BJ (cell line): ENCODE results near the gene DGKB. TPM values are rescaled to one million over a fixed set of nuclear protein-coding genes. Genes with fewer than 3 reads are reported as not detected.

Experiments
- CTCF ChIA-PET: fragments of 350-600 bp; formaldehyde crosslinking; extraction: SDS; loops from one replicate; lab custom pipeline; 2021; ENCODE audit warnings: antibody characterized with exemption, inconsistent platforms; lab: Yijun Ruan, JAX
- POLR2A ChIA-PET: fragments of 300-600 bp; sonication (Branson Sonifier 250); formaldehyde crosslinking; extraction: SDS; loops from one replicate; lab custom pipeline; 2021; ENCODE audit warnings: antibody characterized with exemption; lab: Charles Lee
- DNase-seq: peaks from one replicate; pipeline ENCODE4 v3.0.0-alpha.2; 2011; ENCODE audit warnings: low read depth
- H3K27me3 ChIP-seq: 2 replicates; pipeline ENCODE4 v1.6.0; 2011; ENCODE audit warnings: low read length; ENCODE audit not compliant: control insufficient read depth, insufficient read depth
- H3K36me3 ChIP-seq: 2 replicates; pipeline ENCODE4 v1.5.1; 2011; ENCODE audit warnings: low read length; ENCODE audit not compliant: control insufficient read depth, insufficient read depth
- H3K4me3 ChIP-seq: 2 replicates; pipeline ENCODE4 v1.5.1; 2011; ENCODE audit warnings: low read depth, mild to moderate bottlenecking, control low read depth, low read length
- polyA plus RNA-seq: library from polyadenylated mRNA; depleted of rRNA; stranded (reverse); fragments of >200 nt; gene quantifications from 2 replicates; pipeline ENCODE4 v1.2.3, GENCODE V29; 2011
- TF ChIP-seq, protein P1 (sequence below): IDR thresholded peaks from 2 replicates; pipeline ENCODE4 v1.5.1; 2011; ENCODE audit warnings: low read depth, mild to moderate bottlenecking, control low read depth, inconsistent platforms, low read length, moderate library complexity; ENCODE audit not compliant: insufficient read depth

DGKB gene
- polyA plus RNA-seq, 1 experiment = 0.09 TPM

- ChIA-PET CTCF (no interaction called here), POLR2A (no interaction called here)
- TF ChIP-seq, protein P1, sequence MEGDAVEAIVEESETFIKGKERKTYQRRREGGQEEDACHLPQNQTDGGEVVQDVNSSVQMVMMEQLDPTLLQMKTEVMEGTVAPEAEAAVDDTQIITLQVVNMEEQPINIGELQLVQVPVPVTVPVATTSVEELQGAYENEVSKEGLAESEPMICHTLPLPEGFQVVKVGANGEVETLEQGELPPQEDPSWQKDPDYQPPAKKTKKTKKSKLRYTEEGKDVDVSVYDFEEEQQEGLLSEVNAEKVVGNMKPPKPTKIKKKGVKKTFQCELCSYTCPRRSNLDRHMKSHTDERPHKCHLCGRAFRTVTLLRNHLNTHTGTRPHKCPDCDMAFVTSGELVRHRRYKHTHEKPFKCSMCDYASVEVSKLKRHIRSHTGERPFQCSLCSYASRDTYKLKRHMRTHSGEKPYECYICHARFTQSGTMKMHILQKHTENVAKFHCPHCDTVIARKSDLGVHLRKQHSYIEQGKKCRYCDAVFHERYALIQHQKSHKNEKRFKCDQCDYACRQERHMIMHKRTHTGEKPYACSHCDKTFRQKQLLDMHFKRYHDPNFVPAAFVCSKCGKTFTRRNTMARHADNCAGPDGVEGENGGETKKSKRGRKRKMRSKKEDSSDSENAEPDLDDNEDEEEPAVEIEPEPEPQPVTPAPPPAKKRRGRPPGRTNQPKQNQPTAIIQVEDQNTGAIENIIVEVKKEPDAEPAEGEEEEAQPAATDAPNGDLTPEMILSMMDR = no peak
- Histone ChIP-seq H3K27me3 (no peaks in the 10 kb centered on the region), H3K36me3 (no peaks in the 10 kb centered on the region), H3K4me3 (no peak overlapping the region)
- DNase-seq = no peak
Observed at GRCh38 chr7:14252458-14252857, 650.1 kb downstream of the DGKB start.

GRCh38 chr7:14242175-14242574, 660.4 kb downstream of the DGKB start:
- ChIA-PET CTCF (no interaction called here), POLR2A (no interaction called here)
- H3K4me3 ChIP-seq = no peak overlapping the region
- TF ChIP-seq, protein P1 = no peak
- H3K36me3 ChIP-seq = no peaks in the 10 kb centered on the region
- DNase-seq = no peak
- no peaks in the 10 kb centered on the region for H3K27me3 ChIP-seq

DNA sequence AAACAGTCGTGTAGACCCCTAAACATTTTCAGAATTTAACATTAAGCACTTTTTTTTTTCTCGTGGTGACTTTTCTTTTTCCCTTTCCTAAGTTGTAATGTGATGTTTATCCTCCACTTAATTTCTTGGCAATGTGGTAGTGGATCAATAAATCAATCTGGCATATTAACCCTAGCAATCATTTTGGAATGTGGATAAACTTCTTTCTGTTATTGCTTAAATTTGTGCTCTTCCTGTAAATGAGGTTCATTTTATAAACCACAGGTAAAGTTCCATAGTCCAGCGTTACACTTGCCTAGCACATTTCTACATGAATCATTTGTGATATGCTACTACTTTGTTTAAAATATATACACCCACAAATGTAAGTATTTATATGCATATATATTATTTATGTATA, 665.7 kb downstream of the DGKB start:
- Histone ChIP-seq H3K36me3 (no peaks in the 10 kb centered on the region), H3K4me3 (no peak overlapping the region), H3K27me3 (no peaks in the 10 kb centered on the region)
- TF ChIP-seq, protein P1 = no peak
- ChIA-PET POLR2A (no interaction called here), CTCF (interaction anchor here (0.6 to 0.7 kb wide), 2 partner anchors 10 to 213 kb away, joined by 3 to 6 read pairs; no protein-coding TSS in a partner anchor)
- DNase-seq = no peak

DNA sequence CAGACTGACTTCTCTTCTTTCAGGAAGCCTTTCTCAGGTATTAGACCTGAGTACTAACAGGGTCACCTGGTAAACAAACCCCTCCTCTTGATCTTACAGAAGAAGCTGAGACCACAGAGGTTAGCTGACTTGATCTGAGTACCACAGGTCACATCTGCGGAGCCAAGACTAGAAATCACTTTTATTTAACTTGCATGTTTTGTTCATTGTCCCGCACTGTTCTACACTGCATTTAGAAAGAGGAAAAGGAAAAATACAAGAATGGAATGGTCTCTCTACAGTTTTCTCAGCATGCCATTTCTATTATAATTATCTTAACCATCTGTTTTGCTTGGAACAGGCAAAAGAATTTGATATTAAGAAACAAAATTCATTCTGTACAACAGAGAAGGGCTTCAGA, 667.5 kb downstream of the DGKB start:
- Histone ChIP-seq H3K36me3 (no peaks in the 10 kb centered on the region), H3K4me3 (no peak overlapping the region), H3K27me3 (no peaks in the 10 kb centered on the region)
- DNase-seq = no peak
- POLR2A ChIA-PET = no interaction called here
- TF ChIP-seq, protein P1 = no peak
- CTCF ChIA-PET = interaction anchor here (1.1 kb wide), 1 partner anchor 21 kb away, joined by 3 read pairs; no protein-coding TSS in a partner anchor

- DNase-seq = no peak
- no peak overlapping the region for H3K4me3 ChIP-seq
- CTCF ChIA-PET = no interaction called here
- POLR2A ChIA-PET = no interaction called here
- H3K36me3 ChIP-seq = no peaks in the 10 kb centered on the region
- TF ChIP-seq, protein P1 = no peak
- H3K27me3 ChIP-seq = no peaks in the 10 kb centered on the region
Observed at GRCh38 chr7:14233868-14234369, 668.6 kb downstream of the DGKB start.
